Stimulated activated CD8-positive, alpha-beta memory T cell treated with anti-CD3 and anti-CD28 coated beads, Interleukin-12 subunit alpha, Interleukin-12 subunit beta, amount 100 ng/mL, for 4 hours (primary cell): ENCODE results near the gene MIPOL1.
"Not testable (repeated sequence)": the region's sequence is repeated elsewhere in the genome, so short reads cannot be mapped to it uniquely, and the experiment has no call there.

Source experiments
- DNase-seq: peaks from one replicate; pipeline ENCODE4 v3.0.0-alpha.2; 2020; ENCODE audit warnings: low read depth

The MIPOL1 gene

GRCh38 chr14:37284760-37285159, 87.0 kb downstream of the MIPOL1 start:
- no peak for DNase-seq

DNA sequence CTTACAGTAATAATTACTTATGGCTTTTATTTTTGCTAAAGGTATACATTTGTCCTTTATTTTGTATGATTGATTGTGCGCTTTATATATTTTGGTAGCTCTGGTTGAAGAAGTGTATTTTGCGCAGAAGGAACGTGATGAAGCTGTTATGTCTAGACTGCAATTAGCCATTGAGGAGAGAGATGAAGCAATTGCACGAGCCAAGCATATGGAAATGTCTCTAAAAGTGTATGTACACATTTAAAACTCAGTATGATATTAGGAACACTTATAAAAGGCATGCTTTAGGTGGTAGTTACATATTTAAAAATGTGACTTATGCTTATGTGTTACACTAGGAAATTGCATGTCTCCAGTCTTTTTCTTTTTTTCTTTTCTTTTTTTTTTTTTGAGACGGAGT, 87.5 kb downstream of the MIPOL1 start:
- no peak for DNase-seq

- no peak for DNase-seq
Measured at GRCh38 chr14:37289688-37290087, 92.0 kb downstream of the MIPOL1 start.

DNA sequence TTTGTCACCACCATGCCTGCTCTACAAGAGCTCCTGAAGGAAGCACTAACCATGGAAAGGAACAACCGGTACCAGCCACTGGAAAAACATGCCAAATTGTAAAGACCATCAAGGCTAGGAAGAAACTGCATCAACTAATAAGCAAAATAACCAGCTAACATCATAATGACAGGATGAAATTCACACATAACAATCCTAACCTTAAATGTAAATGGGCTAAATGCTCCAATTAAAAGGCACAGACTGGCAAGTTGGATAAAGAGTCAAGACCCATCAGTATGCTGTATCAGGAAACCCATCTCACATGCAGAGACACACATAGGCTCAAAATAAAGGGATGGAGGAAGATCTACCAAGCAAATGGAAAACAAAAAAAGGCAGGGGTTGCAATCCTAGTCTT, 97.5 kb downstream of the MIPOL1 start:
- DNase-seq: not testable (repeated sequence)

- DNase-seq: no peak
Measured at GRCh38 chr14:37311252-37311651, 113.5 kb downstream of the MIPOL1 start.

- DNase-seq: no peak
Measured at GRCh38 chr14:37318938-37319337, 121.2 kb downstream of the MIPOL1 start.

DNA sequence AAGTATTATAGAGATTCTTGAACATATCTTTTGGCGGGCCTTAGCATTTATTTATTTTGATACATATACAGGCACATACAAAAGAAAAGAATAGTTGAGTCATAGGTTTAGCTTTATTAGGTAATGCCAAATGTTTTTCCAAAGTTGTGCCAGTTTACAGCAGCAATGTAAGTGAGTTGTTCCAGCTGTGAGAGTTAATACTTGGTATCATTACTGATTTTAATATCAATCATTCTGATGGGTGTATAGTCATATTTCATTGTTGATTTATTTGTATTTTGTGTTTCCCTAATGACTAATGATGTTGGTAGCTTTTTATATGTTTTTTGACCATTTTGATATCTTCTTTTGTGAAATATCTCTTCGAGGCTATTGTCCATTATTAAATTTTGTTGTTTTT, 122.4 kb downstream of the MIPOL1 start:
- DNase-seq: no peak

GRCh38 chr14:37325332-37325731, 127.6 kb downstream of the MIPOL1 start:
- no peak for DNase-seq

DNA sequence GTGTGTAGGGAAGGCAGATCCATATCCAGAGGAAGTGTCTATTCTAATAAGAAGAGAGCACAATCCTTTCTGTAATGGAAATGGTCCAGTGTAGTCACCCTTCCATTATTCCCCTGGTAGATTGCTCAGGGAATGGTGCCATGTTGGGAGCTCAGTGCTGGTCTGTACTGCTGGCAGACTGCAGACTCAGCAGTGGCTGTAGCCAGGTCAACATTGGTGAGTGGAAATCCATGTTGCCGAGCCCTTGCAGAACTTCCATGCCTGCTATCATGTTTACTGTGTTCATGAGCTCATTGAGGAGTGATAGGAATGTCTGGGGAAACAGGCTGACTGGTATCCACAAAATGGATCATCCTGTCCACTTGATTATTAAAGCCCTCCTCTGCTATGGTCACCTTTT, 128.7 kb downstream of the MIPOL1 start:
- no peak for DNase-seq

GRCh38 chr14:37327933-37328332, 130.2 kb downstream of the MIPOL1 start:
- DNase-seq: not testable (repeated sequence)

DNA sequence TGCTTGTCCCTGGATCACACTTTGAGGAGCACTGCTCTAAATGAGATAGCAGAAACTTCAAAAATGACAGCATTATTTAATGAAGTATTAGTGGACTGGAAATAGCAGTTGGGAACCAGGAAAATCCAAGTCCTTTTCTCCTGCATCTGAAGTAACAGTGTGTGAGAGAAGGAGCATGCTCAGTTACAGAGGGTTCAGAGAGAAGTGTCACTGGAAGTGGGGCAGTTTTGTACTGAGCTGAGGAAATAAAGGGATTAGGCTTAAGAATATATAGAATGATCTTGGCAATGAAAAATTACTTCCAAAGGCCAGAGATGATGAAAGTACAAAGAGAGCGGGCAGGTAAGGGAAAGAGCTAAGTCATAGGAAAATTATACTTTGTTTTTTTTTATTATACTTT, 130.9 kb downstream of the MIPOL1 start:
- no peak for DNase-seq

- DNase-seq: no peak
Measured at GRCh38 chr14:37329189-37330001, 131.7 kb downstream of the MIPOL1 start.

- no peak for DNase-seq
Measured at GRCh38 chr14:37330910-37331309, 133.2 kb downstream of the MIPOL1 start.

- DNase-seq: no peak
Measured at GRCh38 chr14:37340353-37340752, 142.6 kb downstream of the MIPOL1 start.

- no peak for DNase-seq
Measured at GRCh38 chr14:37343307-37344094, 145.8 kb downstream of the MIPOL1 start.

GRCh38 chr14:37363661-37364060, 165.9 kb downstream of the MIPOL1 start:
- DNase-seq: no peak

- DNase-seq: no peak
Measured at GRCh38 chr14:37369425-37369824, 171.7 kb downstream of the MIPOL1 start.

GRCh38 chr14:37375566-37375965, 177.8 kb downstream of the MIPOL1 start:
- no peak for DNase-seq

DNA sequence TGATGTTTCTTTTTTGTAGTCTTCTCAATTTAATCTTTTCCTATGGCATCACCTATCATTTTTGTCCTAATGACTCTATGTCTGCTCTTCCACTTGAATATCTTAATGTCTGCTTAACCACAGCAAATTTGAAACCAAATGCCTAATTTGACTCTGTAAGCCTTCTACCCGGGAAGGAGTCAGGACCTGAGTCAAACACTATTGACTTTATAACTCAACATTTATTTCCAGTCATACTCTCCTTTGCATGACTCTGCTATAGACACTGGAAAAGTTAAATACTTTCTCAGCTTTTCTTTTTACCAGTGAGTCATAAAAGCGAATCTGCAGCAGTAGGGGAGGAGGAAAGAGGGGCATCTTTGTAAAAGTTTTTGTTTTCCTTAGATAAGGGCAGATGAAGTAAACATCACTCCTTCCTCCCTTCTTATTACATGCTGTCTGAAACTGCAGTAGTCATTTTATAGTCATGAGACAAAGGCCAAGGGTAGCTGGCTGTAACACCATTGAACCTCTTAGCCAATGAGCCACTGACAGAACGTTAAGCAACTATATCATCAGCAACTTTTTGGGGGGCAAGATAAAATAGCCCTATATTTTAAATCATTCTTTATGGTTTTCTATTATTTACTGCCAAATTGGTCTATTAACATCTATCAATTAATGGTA, 179.3 kb downstream of the MIPOL1 start:
- DNase-seq: no peak

DNA sequence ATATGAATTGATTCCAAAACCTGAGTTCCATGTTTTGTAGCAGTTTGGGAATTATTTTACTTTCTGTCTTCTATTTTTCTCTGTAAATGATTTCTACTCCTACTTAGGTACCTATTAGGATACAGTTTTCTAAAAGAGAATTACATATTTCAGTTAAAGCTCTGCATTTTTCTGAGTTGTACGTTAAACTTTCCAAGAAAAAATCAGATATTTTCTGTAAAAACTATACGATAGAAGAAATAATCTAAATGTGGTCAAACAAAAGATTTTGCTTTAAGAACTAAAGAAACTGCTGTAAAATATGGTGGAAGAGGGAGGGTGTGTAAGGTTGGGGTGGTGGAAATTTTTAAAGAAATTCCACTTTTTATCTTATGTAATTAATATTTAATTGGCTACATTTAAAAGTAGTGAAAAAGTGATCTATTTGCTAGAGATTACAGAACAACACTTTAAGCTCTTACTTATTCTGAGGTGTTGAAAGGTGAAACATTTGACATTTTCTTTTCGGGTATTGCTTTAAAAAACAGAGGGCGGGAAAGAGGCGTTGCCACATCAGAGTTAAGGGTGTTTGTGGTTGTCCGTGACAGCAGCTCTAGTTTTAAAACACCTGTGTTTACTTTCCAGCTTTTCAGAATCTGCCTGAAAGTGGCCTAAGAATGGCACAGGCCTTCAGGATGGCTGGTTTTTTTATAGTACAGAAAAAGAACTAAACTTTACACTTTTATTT, 187.3 kb downstream of the MIPOL1 start:
- DNase-seq: no peak

DNA sequence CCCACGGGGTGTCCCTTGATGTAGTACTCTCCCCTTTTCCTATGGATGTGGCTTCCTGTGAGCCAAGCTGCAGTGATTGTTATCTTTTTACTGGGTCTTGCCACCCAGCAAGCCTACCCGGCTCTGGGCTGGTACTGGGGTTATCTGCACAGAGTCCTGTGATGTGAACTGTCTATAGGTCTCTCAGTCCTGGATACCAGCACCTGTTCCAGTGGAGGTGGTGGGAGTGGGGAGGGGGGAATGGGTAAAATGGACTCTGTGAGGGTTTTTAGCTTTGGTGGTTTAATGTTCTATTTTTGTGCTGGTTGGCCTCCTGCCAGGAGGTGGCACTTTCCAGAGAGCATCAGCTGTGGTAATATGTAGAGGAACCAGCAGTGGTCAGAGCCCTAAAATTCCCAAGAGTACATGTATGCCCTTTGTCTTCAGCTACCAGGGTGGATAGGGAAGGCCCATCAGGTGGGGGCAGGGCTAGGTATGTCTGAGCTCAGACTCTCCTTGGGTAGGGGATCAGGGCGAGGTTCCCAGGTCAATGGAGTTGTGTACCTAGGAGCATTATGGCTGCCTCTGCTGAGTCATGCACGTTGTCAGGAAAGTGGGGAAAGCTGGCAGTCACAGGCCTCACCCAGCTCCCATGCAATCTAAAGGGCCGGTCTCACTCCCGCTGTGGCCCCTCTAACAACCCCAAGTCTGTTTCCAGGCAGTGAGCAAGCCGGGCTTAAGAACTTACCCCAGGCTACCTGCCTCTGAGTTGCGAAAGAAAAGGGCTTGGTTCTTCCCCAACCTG, 199.6 kb downstream of the MIPOL1 start:
- DNase-seq: not testable (repeated sequence)

GRCh38 chr14:37397941-37398215, 200.1 kb downstream of the MIPOL1 start:
- no peak for DNase-seq
